Uterus (tissue), 4 donors: ENCODE data around the gene EXTL2. TPM values are rescaled to one million over a fixed set of nuclear protein-coding genes. Genes with fewer than 3 reads are reported as not detected.
"Not testable (repeated sequence)": the region's sequence is repeated elsewhere in the genome, so short reads cannot be mapped to it uniquely, and the experiment has no call there.

Source experiments
- DNase-seq, 2 donors: peaks; one replicate each; pipeline ENCODE4 v3.0.0-alpha.2; 2019 to 2020
- H3K27ac ChIP-seq, 2 donors: fragments of 200-600 bp; sonication (generic); 1 replicate in 1 of 2; 2 replicates in 1 of 2; pipeline ENCODE4 v1.5.1; 2016 to 2018
- H3K27me3 ChIP-seq, 2 donors: fragments of 200-600 bp; sonication (generic); one replicate each; pipeline ENCODE4 v1.5.1; 2018 to 2019; ENCODE audit warnings: control low read depth in 1 of 2
- H3K36me3 ChIP-seq, 2 donors: fragments of 200-600 bp; sonication (generic); one replicate each; pipeline ENCODE4 v1.5.1; 2019; ENCODE audit warnings: control low read depth in 1 of 2
- H3K4me1 ChIP-seq, 2 donors: fragments of 200-600 bp; sonication (generic); one replicate each; pipeline ENCODE4 v1.5.1; 2018 to 2019; ENCODE audit warnings: control low read depth in 1 of 2
- H3K4me3 ChIP-seq, 2 donors: fragments of 200-600 bp; sonication (generic); 1 replicate in 1 of 2; 2 replicates in 1 of 2; pipeline ENCODE4 v1.5.1; 2018 to 2019; ENCODE audit warnings: mild to moderate bottlenecking in 1 of 2
- H3K9me3 ChIP-seq, 2 donors: fragments of 200-600 bp; sonication (generic); one replicate each; pipeline ENCODE4 v1.5.1; 2019; ENCODE audit warnings: control low read depth in 1 of 2
- POLR2A ChIP-seq, 2 donors: fragments of 450-650 bp; IDR thresholded peaks; one replicate each; pipeline ENCODE4 v1.6.1; 2016; ENCODE audit warnings: antibody characterized with exemption in 2 of 2, mild to moderate bottlenecking in 1 of 2, moderate library complexity in 1 of 2
- intact Hi-C: fragments of 100-400 bp; cut with DNase I; formaldehyde crosslinking; loops from one replicate; pipeline ENCODE4 v1.15.1; 2023; ENCODE audit warnings: low total_unique reads
- total RNA-seq, 4 donors: library from RNA; depleted of rRNA in 3 of 4; stranded (reverse); fragments of >200 nt in 3 of 4; gene quantifications; one replicate each; pipeline versions ENCODE4 v1.1.0 to v1.2.4, GENCODE V29; 2014 to 2023
- TF ChIP-seq, protein P1 (sequence below), 4 experiments: fragments of 200-600 bp in 2 of 4; fragments of 450-650 bp in 2 of 4; sonication (generic) in 2 of 4; IDR thresholded peaks; one replicate each; pipeline ENCODE4 v1.5.1; 2016 to 2019; ENCODE audit warnings: antibody characterized with exemption in 4 of 4, mild to moderate bottlenecking in 2 of 4, moderate library complexity in 1 of 4
- donor health status: DM: yes; HTN: yes; CAD: no.

EXTL2 gene
- total RNA-seq, 4 donors from 2014 or later = 6.4 to 63.3 (median 18.9) TPM

DNA sequence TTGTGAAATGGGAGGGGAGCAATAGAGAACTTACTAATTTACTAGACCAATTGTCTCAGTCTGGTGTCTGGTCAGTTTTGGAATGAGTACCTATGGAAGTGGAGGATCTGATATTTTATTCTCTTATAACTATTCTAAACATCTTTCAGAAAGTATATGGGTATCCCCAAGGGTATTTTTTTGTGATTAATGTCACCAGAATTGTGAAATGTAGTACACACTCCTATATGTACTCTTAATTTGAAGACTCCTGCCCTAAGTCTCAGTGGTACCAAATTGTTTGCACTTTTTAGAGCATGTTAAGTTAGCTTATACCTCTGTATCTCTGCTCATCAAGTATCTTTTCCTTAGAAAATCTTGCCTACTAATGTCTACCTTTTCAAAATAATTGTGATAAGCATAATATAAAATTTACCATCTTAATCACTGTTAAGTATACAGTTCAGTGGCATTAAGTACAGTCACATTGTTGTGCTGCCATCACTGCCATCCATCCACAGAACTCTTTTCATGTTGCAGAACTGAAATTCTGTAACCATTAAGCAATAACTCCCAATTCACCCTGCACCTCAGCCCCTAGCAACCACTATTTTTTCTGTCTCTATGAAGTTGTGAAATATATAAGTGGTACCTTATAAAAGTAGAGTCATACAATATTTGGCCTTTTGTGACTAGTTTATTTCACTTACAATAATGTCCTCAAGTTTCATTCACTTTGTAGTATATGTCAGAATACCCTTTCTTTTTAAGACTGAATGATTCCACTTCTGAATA is 41.7 kb upstream of the EXTL2 start:
- H3K27ac ChIP-seq = no peak overlapping the region
- no peak for DNase-seq
- H3K27me3 ChIP-seq = no peaks in the 10 kb centered on the region
- no peak for TF ChIP-seq POLR2A (IDR thresholded peaks at IDR 0.05)
- TF ChIP-seq, protein P1, sequence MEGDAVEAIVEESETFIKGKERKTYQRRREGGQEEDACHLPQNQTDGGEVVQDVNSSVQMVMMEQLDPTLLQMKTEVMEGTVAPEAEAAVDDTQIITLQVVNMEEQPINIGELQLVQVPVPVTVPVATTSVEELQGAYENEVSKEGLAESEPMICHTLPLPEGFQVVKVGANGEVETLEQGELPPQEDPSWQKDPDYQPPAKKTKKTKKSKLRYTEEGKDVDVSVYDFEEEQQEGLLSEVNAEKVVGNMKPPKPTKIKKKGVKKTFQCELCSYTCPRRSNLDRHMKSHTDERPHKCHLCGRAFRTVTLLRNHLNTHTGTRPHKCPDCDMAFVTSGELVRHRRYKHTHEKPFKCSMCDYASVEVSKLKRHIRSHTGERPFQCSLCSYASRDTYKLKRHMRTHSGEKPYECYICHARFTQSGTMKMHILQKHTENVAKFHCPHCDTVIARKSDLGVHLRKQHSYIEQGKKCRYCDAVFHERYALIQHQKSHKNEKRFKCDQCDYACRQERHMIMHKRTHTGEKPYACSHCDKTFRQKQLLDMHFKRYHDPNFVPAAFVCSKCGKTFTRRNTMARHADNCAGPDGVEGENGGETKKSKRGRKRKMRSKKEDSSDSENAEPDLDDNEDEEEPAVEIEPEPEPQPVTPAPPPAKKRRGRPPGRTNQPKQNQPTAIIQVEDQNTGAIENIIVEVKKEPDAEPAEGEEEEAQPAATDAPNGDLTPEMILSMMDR (IDR thresholded peaks at IDR 0.05) = no peak
- intact Hi-C loops = loop anchor here (10.0 kb wide), 1 partner anchor 348 kb away; no protein-coding TSS in a partner anchor
- no peaks in the 10 kb centered on the region for H3K9me3 ChIP-seq
- no peaks in the 10 kb centered on the region for H3K36me3 ChIP-seq
- no peaks in the 10 kb centered on the region for H3K4me1 ChIP-seq
- no peak overlapping the region for H3K4me3 ChIP-seq

DNA sequence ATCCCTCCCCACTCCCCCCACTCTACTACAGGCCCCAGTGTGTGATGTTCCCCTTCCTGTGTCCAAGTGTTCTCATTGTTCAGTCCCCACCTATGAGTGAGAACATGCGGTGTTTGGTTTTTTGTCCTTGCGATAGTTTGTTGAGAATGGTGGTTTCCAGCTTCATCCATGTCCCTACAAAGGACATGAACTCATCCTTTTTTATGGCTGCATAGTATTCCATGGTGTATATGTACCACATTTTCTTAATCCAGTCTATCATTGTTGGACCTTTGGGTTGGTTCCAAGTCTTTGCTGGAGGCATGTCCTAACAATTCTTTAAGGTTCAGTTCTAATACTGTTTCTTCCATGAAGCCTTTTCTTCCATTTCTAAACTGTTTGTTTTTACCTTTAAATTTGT is 38.9 kb upstream of the EXTL2 start:
- H3K27ac ChIP-seq, H3K4me1 ChIP-seq, H3K36me3 ChIP-seq, DNase-seq, H3K4me3 ChIP-seq, H3K27me3 ChIP-seq, H3K9me3 ChIP-seq: not testable (repeated sequence)
- intact Hi-C loops = loop anchor here (10.0 kb wide), 1 partner anchor 351 kb away; no protein-coding TSS in a partner anchor

DNA sequence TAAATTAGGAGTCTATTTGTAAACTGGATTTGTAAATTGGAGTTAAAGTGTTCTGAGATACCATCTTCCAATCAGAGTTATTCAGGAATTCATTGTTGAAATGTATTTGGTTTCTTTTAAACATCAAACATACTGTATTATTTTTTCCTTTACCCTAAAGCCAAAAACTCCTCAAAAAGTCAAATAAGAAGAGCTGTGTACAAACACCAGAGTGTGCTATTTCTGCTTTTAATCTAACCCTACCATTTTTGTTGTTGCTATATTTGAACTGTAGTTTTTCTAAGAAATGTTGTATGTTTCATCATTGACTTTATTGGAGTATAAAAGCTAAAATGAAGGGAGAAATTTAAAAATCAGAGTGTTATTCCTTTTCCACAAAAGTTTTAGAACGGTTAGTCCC is 37.1 kb upstream of the EXTL2 start:
- Histone ChIP-seq H3K9me3 (no peaks in the 10 kb centered on the region), H3K27me3 (no peaks in the 10 kb centered on the region), H3K4me3 (no peak overlapping the region), H3K36me3 (no peaks in the 10 kb centered on the region), H3K27ac (no peak overlapping the region), H3K4me1 (no peaks in the 10 kb centered on the region)
- no peak for DNase-seq
- intact Hi-C loops = loop anchor here (10.0 kb wide), 1 partner anchor 353 kb away; no protein-coding TSS in a partner anchor
- TF ChIP-seq POLR2A (IDR thresholded peaks at IDR 0.05) = no peak
- TF ChIP-seq, protein P1 (IDR thresholded peaks at IDR 0.05) = no peak

DNA sequence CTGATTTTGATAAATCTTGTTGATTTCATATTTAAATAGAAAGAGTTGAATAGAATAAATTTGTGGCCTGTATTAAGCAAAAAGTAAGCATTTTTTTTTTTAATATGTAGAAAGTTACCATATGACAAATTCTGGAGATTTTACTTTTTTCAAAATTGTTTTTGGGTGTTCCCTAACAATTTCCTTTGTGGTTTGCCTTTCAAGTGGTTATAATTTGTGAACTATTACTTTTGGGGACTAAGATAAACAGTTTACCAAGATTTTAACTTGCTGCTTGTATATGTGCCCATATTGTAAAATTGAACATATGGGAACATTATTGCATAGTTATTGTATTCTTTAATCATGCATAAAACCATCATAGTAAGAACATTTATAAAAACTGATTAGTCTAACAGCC is 35.9 kb upstream of the EXTL2 start:
- no peaks in the 10 kb centered on the region for H3K4me1 ChIP-seq
- no peak for DNase-seq
- intact Hi-C loops = loop anchor here (10.0 kb wide), 1 partner anchor 354 kb away; no protein-coding TSS in a partner anchor
- no peaks in the 10 kb centered on the region for H3K36me3 ChIP-seq
- no peak overlapping the region for H3K27ac ChIP-seq
- no peak for TF ChIP-seq POLR2A (IDR thresholded peaks at IDR 0.05)
- TF ChIP-seq, protein P1 (IDR thresholded peaks at IDR 0.05) = no peak
- no peaks in the 10 kb centered on the region for H3K27me3 ChIP-seq
- no peak overlapping the region for H3K4me3 ChIP-seq
- H3K9me3 ChIP-seq = no peaks in the 10 kb centered on the region

DNA sequence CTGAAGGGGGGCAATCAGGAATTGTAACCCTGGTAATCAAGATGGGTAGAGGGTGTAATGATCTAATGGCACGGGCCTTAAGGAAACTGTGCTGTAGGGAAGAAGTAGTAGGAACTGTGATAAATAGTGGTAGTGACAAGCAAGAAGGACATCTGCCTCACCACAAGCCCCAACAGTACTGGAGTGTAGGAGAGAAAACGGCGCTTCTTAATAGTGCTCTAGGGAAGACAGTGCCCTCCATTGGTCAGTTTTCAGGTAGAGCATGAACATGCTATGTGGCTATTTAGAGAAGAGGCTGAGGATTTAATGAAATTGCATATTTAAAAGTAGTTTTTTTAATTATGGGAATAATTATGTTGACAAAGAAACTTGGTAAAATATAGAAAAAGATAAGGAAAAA is 33.5 kb upstream of the EXTL2 start:
- intact Hi-C loops = no loop called here
- Histone ChIP-seq H3K27ac (no peak overlapping the region), H3K36me3 (no peaks in the 10 kb centered on the region), H3K9me3 (no peaks in the 10 kb centered on the region), H3K4me3 (no peak overlapping the region), H3K27me3 (no peaks in the 10 kb centered on the region), H3K4me1 (no peaks in the 10 kb centered on the region)
- no peak for DNase-seq
- TF ChIP-seq, protein P1 (IDR thresholded peaks at IDR 0.05) = no peak
- no peak for TF ChIP-seq POLR2A (IDR thresholded peaks at IDR 0.05)
